Skeletal muscle satellite cell (primary cell): ENCODE results near the gene SLC25A19.

Experiments
- H3K27me3 ChIP-seq: 2 replicates; pipeline ENCODE4 v1.7.0; 2013; ENCODE audit warnings: low read length; ENCODE audit not compliant: control insufficient read depth, insufficient read depth
- H3K36me3 ChIP-seq: 2 replicates; pipeline ENCODE4 v1.7.0; 2013; ENCODE audit warnings: mild to moderate bottlenecking, control low read depth, low read length; ENCODE audit not compliant: insufficient read depth
- H3K4me1 ChIP-seq: 2 replicates; pipeline ENCODE4 v1.7.0; 2013; ENCODE audit warnings: low read length; ENCODE audit not compliant: control insufficient read depth, insufficient read depth
- H3K4me2 ChIP-seq: 2 replicates; pipeline ENCODE4 v1.7.0; 2013; ENCODE audit warnings: mild to moderate bottlenecking, low read length
- H3K4me3 ChIP-seq: 2 replicates; pipeline ENCODE4 v1.7.0; 2013; ENCODE audit warnings: low read length
- H3K9ac ChIP-seq: 2 replicates; pipeline ENCODE4 v1.7.0; 2013; ENCODE audit warnings: mild to moderate bottlenecking, low read depth, low read length, moderate library complexity
- H3K9me3 ChIP-seq: replicated peaks from 2 replicates; pipeline ENCODE4 v1.7.0; 2013; ENCODE audit warnings: mild to moderate bottlenecking, control low read depth, low read length

SLC25A19 gene

GRCh38 chr17:75272848-75273184 is 16.4 kb downstream of the SLC25A19 start:
- H3K9me3 ChIP-seq: no peaks in the 10 kb centered on the region
- no peak overlapping the region for H3K4me3 ChIP-seq
- H3K36me3 ChIP-seq: no peaks in the 10 kb centered on the region
- H3K9ac ChIP-seq: no peak overlapping the region
- peaks cover 37% of the 10 kb centered on the region for H3K4me1 ChIP-seq
- H3K27me3 ChIP-seq: no peaks in the 10 kb centered on the region
- H3K4me2 ChIP-seq: no peak overlapping the region

- Histone ChIP-seq H3K9ac (peak overlapping the region; percentile 88), H3K9me3 (no peaks in the 10 kb centered on the region), H3K4me3 (peak overlapping the region; percentile 84), H3K4me1 (peaks cover 34% of the 10 kb centered on the region), H3K27me3 (no peaks in the 10 kb centered on the region), H3K4me2 (peak overlapping the region; percentile 97), H3K36me3 (peaks cover 1% of the 10 kb centered on the region)
Measured at GRCh38 chr17:75271955-75272847, 17.0 kb downstream of the SLC25A19 start.

GRCh38 chr17:75271233-75271954 is 17.8 kb downstream of the SLC25A19 start:
- H3K9me3 ChIP-seq: no peaks in the 10 kb centered on the region
- H3K4me1 ChIP-seq: peaks cover 38% of the 10 kb centered on the region
- no peaks in the 10 kb centered on the region for H3K27me3 ChIP-seq
- H3K4me3 ChIP-seq: peak overlapping the region; percentile 84
- H3K9ac ChIP-seq: peak overlapping the region; percentile 88
- peak overlapping the region; percentile 97 for H3K4me2 ChIP-seq
- H3K36me3 ChIP-seq: peaks cover 7% of the 10 kb centered on the region

- Histone ChIP-seq H3K9me3 (no peaks in the 10 kb centered on the region), H3K36me3 (peaks cover 12% of the 10 kb centered on the region), H3K9ac (peak within 1 kb of the TSS; percentile 88), H3K4me1 (peaks cover 38% of the 10 kb centered on the region), H3K4me2 (peak within 1 kb of the TSS; percentile 97), H3K4me3 (peak within 1 kb of the TSS; percentile 84), H3K27me3 (no peaks in the 10 kb centered on the region)
Measured at GRCh38 chr17:75270966-75271232, 18.3 kb downstream of the SLC25A19 start, which contains the start of gene MIF4GD. MIF4GD (minus strand) TSS chr17:75271231; CDS start chr17:75270195, 1,036 bp downstream.

DNA sequence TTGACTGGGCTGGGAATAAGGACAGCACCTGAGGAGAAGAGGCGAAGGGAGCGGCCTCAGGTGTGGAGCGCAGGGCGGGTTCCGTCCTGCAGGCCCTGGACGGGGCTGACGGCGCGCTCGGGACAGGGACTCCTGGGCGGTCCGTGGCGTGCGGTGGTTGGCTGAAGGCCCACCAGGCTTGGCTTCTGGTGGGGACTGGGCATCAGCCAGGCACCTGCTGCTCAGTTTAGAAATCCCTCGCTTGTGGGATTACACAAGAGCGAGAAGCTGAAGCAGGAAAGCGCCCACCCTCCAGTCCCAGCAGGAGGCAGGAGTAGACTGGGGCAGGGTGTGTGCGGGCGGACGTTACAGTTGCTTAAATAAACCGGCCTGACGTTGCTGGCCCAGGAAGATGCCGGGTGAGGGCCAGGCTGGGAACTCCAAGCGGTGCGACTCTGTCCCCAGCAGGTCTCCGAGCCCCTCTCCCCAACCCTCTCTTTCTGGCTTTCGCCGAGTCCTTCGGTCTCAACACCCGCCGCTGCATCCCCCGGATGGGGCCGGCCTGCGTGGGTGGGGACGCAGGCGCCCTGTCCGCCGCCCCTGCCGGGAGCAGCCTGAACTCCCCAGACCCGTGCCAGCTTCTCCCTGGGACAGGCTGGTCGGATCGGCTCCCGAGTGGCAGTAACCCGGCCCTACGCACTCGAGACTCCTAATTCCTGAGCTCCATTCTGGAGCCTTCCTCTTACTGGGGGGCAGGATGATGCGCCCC is 18.8 kb downstream of the SLC25A19 start:
- Histone ChIP-seq H3K4me3 (peak overlapping the region; percentile 84), H3K4me1 (peaks cover 38% of the 10 kb centered on the region), H3K36me3 (peaks cover 17% of the 10 kb centered on the region)

DNA sequence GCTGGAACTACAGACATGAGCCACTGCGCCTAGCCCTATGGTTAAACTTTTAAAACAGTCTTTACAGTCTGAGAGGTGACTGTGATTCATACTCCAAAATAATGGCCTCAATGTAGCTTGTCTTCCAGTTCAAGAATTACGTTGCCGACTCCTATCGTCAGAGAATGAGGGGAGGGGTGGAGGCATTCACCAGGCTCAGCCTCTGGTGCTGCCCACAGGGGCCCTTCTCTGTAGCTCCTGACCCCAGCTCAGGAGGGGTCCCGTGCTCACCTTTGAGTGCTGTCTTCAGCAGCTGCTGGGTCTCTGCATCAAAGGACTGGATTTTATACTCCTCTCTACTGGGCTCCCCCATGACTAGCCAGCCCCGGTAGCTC is 19.4 kb downstream of the SLC25A19 start:
- no peaks in the 10 kb centered on the region for H3K27me3 ChIP-seq
- H3K4me1 ChIP-seq: peaks cover 38% of the 10 kb centered on the region
- H3K4me3 ChIP-seq: peak overlapping the region; percentile 84
- peaks cover 18% of the 10 kb centered on the region for H3K36me3 ChIP-seq
- peak overlapping the region; percentile 97 for H3K4me2 ChIP-seq
- no peaks in the 10 kb centered on the region for H3K9me3 ChIP-seq
- peak overlapping the region; percentile 88 for H3K9ac ChIP-seq

More for the DNA sequence above, 18.8 kb downstream of the SLC25A19 start:
- Histone ChIP-seq H3K4me2 (peak overlapping the region; percentile 97), H3K9ac (peak overlapping the region; percentile 88), H3K9me3 (no peaks in the 10 kb centered on the region), H3K27me3 (no peaks in the 10 kb centered on the region)

GRCh38 chr17:75267411-75268232 is 21.6 kb downstream of the SLC25A19 start:
- no peak overlapping the region for H3K4me3 ChIP-seq
- H3K9me3 ChIP-seq: no peaks in the 10 kb centered on the region
- peaks cover 32% of the 10 kb centered on the region for H3K36me3 ChIP-seq
- H3K27me3 ChIP-seq: no peaks in the 10 kb centered on the region
- no peak overlapping the region for H3K9ac ChIP-seq
- H3K4me2 ChIP-seq: no peak overlapping the region
- H3K4me1 ChIP-seq: peaks cover 30% of the 10 kb centered on the region

- Histone ChIP-seq H3K4me1 (peaks cover 29% of the 10 kb centered on the region), H3K9me3 (no peaks in the 10 kb centered on the region), H3K9ac (no peak overlapping the region), H3K36me3 (peaks cover 32% of the 10 kb centered on the region), H3K4me2 (no peak overlapping the region), H3K27me3 (no peaks in the 10 kb centered on the region), H3K4me3 (no peak overlapping the region)
Measured at GRCh38 chr17:75267153-75267410, 22.2 kb downstream of the SLC25A19 start.

- peaks cover 23% of the 10 kb centered on the region for H3K4me1 ChIP-seq
- peaks cover 32% of the 10 kb centered on the region for H3K36me3 ChIP-seq
- H3K4me2 ChIP-seq: no peak overlapping the region
- no peak overlapping the region for H3K9ac ChIP-seq
- no peak overlapping the region for H3K4me3 ChIP-seq
- H3K9me3 ChIP-seq: no peaks in the 10 kb centered on the region
- H3K27me3 ChIP-seq: no peaks in the 10 kb centered on the region
Measured at GRCh38 chr17:75266316-75267152, 22.7 kb downstream of the SLC25A19 start.

DNA sequence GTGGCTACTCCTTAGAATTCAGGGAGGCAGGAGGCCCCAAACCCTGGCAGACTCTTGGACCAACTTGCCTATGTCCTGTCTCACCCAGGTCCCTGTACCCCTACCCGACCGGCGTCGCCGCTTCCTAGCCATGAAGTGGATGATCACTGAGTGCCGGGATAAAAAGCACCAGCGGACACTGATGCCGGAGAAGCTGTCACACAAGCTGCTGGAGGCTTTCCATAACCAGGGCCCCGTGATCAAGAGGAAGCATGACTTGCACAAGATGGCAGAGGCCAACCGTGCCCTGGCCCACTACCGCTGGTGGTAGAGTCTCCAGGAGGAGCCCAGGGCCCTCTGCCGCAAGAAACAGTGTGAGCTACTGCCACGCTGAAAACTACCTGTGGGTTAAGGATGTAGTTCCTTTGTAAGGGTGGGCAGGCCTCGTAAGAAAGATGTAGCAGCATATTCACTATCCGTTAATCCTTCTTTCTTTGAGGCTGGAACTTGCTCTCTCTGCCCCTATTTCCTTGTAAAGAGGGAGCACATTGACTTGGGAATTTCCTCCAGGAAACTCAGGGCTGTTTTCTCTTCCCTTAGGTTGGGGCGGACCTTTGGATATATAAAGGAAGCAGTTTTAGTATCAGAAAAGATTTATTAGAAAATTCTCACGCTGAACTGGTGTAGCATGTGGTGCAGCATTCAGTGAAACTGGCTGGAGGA is 23.5 kb downstream of the SLC25A19 start:
- no peaks in the 10 kb centered on the region for H3K27me3 ChIP-seq
- H3K4me3 ChIP-seq: no peak overlapping the region
- H3K4me2 ChIP-seq: no peak overlapping the region
- H3K9me3 ChIP-seq: no peaks in the 10 kb centered on the region
- no peak overlapping the region for H3K9ac ChIP-seq
- peaks cover 21% of the 10 kb centered on the region for H3K4me1 ChIP-seq
- peaks cover 32% of the 10 kb centered on the region for H3K36me3 ChIP-seq
